Activated B cell treated with CpG ODN at 0.5 μM for 24 hours (primary cell): ENCODE measurements around the gene TJP2. TPM values are rescaled to one million over a fixed set of nuclear protein-coding genes. Genes with fewer than 3 reads are reported as not detected.

Source experiments
- ATAC-seq: fragments of 200-7000 bp; cut with Tn5 transposase; one replicate; pipeline ENCODE4 v1.10.0; 2021; ENCODE audit warnings: low read depth, mild to moderate bottlenecking, moderate library complexity
- CTCF ChIA-PET: fragments of 350-600 bp; sonication (Branson Sonifier 250); formaldehyde crosslinking; loops from one replicate; lab custom pipeline; 2021; ENCODE audit warnings: antibody characterized with exemption; lab: Charles Lee
- POLR2A ChIA-PET: fragments of 350-600 bp; sonication (Branson Sonifier 250); formaldehyde crosslinking; loops from one replicate; lab custom pipeline; 2021; ENCODE audit warnings: antibody characterized with exemption; lab: Charles Lee
- DNase-seq: peaks from one replicate; pipeline ENCODE4 v3.0.0; 2022
- H3K27ac Mint-ChIP-seq: one replicate; pipeline ENCODE4 v1.8.0; 2020; ENCODE audit warnings: mixed read lengths
- H3K27me3 Mint-ChIP-seq: one replicate; pipeline ENCODE4 v1.8.0; 2021; ENCODE audit warnings: mixed read lengths
- H3K36me3 Mint-ChIP-seq: one replicate; pipeline ENCODE4 v1.8.0; 2021; ENCODE audit warnings: low read depth, mixed read lengths
- H3K4me1 Mint-ChIP-seq: one replicate; pipeline ENCODE4 v1.8.0; 2021; ENCODE audit warnings: mixed read lengths
- H3K4me3 Mint-ChIP-seq: one replicate; pipeline ENCODE4 v1.8.0; 2020; ENCODE audit warnings: mild to moderate bottlenecking, mixed read lengths
- H3K9me3 Mint-ChIP-seq: one replicate; pipeline ENCODE4 v1.8.0; 2020; ENCODE audit warnings: mixed read lengths
- CTCF ChIP-seq: fragments of 200-600 bp; IDR thresholded peaks from one replicate; pipeline ENCODE4 v1.8.0; 2022; ENCODE audit warnings: antibody characterized with exemption, mild to moderate bottlenecking
- intact Hi-C: fragments of 100-400 bp; cut with micrococcal nuclease; formaldehyde crosslinking; loops from one replicate; pipeline ENCODE4 v1.15.1; 2024
- total RNA-seq: library from RNA; stranded (reverse); gene quantifications from 2 replicates; pipeline ENCODE4 v1.2.3, GENCODE V29; 2022

TJP2 gene
- total RNA-seq, 1 donor from 2014 or later = 4.7 TPM

GRCh38 chr9:69279733-69280132, 105.7 kb downstream of the TJP2 start:
- Mint-ChIP-seq H3K36me3 (no peaks in the 10 kb centered on the region), H3K4me1 (no peaks in the 10 kb centered on the region), H3K27me3 (peaks cover 1% of the 10 kb centered on the region), H3K9me3 (peaks cover 9% of the 10 kb centered on the region), H3K4me3 (no peak overlapping the region), H3K27ac (no peak overlapping the region)
- intact Hi-C loops = no loop called here
- CTCF ChIA-PET = no interaction called here
- no peak for DNase-seq
- ATAC-seq = no peak
- POLR2A ChIA-PET = no interaction called here
- no peak for TF ChIP-seq CTCF

- Mint-ChIP-seq H3K27me3 (peaks cover 10% of the 10 kb centered on the region), H3K27ac (no peak overlapping the region), H3K9me3 (peaks cover 13% of the 10 kb centered on the region), H3K4me1 (no peaks in the 10 kb centered on the region), H3K4me3 (no peak overlapping the region), H3K36me3 (no peaks in the 10 kb centered on the region)
- no peak for ATAC-seq
- TF ChIP-seq CTCF = no peak
- intact Hi-C loops = no loop called here
- CTCF ChIA-PET = no interaction called here
- POLR2A ChIA-PET = no interaction called here
- no peak for DNase-seq
Measured at GRCh38 chr9:69283003-69283402, 108.9 kb downstream of the TJP2 start.

- ChIA-PET POLR2A (no interaction called here), CTCF (no interaction called here)
- intact Hi-C loops = no loop called here
- Mint-ChIP-seq H3K36me3 (no peaks in the 10 kb centered on the region), H3K27me3 (peaks cover 13% of the 10 kb centered on the region), H3K9me3 (no peaks in the 10 kb centered on the region), H3K4me1 (no peaks in the 10 kb centered on the region), H3K4me3 (no peak overlapping the region), H3K27ac (no peak overlapping the region)
- TF ChIP-seq CTCF = no peak
- no peak for DNase-seq
- no peak for ATAC-seq
Measured at GRCh38 chr9:69292078-69292477, 118.0 kb downstream of the TJP2 start.

GRCh38 chr9:69293156-69293555, 119.1 kb downstream of the TJP2 start:
- Mint-ChIP-seq H3K4me1 (no peaks in the 10 kb centered on the region), H3K27ac (no peak overlapping the region), H3K36me3 (no peaks in the 10 kb centered on the region), H3K27me3 (peaks cover 11% of the 10 kb centered on the region), H3K9me3 (no peaks in the 10 kb centered on the region), H3K4me3 (no peak overlapping the region)
- no peak for DNase-seq
- CTCF ChIA-PET = no interaction called here
- no peak for TF ChIP-seq CTCF
- intact Hi-C loops = no loop called here
- ATAC-seq = no peak
- POLR2A ChIA-PET = no interaction called here

GRCh38 chr9:69295872-69296552, 121.9 kb downstream of the TJP2 start:
- peaks cover 7% of the 10 kb centered on the region for H3K27me3 Mint-ChIP-seq
- H3K9me3 Mint-ChIP-seq = no peaks in the 10 kb centered on the region
- no peak for TF ChIP-seq CTCF
- no peaks in the 10 kb centered on the region for H3K4me1 Mint-ChIP-seq
- intact Hi-C loops = no loop called here
- POLR2A ChIA-PET = no interaction called here
- H3K4me3 Mint-ChIP-seq = no peak overlapping the region
- ATAC-seq (no peak), DNase-seq (no peak)
- H3K36me3 Mint-ChIP-seq = no peaks in the 10 kb centered on the region
- CTCF ChIA-PET = no interaction called here
- H3K27ac Mint-ChIP-seq = no peak overlapping the region
